Sigmoid colon (tissue), 7 donors: ENCODE measurements around the gene SFRP2. TPM values are rescaled to one million over a fixed set of nuclear protein-coding genes. Genes with fewer than 3 reads are reported as not detected.
A peak's percentile ranks its signal among the peaks of the same experiment; 100 is the strongest.

Experiments
- DNase-seq: peaks from one replicate; pipeline ENCODE4 v3.0.0-alpha.2; 2019
- H3K27ac ChIP-seq, 4 donors: fragments of 200-600 bp; sonication (generic); one replicate each; pipeline ENCODE4 v1.5.1; 2016 to 2019; ENCODE audit warnings: mild to moderate bottlenecking in 1 of 4
- H3K27me3 ChIP-seq, 3 donors: fragments of 200-600 bp; sonication (generic); one replicate each; pipeline ENCODE4 v1.5.1; 2019; ENCODE audit warnings: mild to moderate bottlenecking in 1 of 3
- H3K36me3 ChIP-seq, 4 donors: fragments of 200-600 bp; sonication (generic); one replicate each; pipeline ENCODE4 v1.5.1; 2016 to 2019
- H3K4me1 ChIP-seq, 4 donors: fragments of 200-600 bp; sonication (generic); one replicate each; pipeline ENCODE4 v1.5.1; 2017 to 2019
- H3K4me3 ChIP-seq, 4 donors: fragments of 200-600 bp; sonication (generic); one replicate each; pipeline ENCODE4 v1.5.1; 2017 to 2019; ENCODE audit warnings: mild to moderate bottlenecking in 2 of 4, moderate library complexity in 1 of 4
- H3K9me3 ChIP-seq, 4 donors: fragments of 200-600 bp in 3 of 4; sonication (generic) in 3 of 4; one replicate each; pipeline versions ENCODE4 v1.5.1 to v1.6.1; 2013 to 2019
- CTCF ChIP-seq, 4 experiments: fragments of 450-650 bp in 3 of 4; fragments of 200-600 bp in 1 of 4; IDR thresholded peaks; one replicate each; pipeline ENCODE4 v1.5.1; 2016 to 2019; ENCODE audit warnings: antibody characterized with exemption in 4 of 4, mild to moderate bottlenecking in 3 of 4, moderate library complexity in 2 of 4
- EP300 ChIP-seq, 4 donors: sonication (generic); formaldehyde crosslinking; IDR thresholded peaks; one replicate each; pipeline ENCODE4 v1.6.1; 2017; ENCODE audit warnings: antibody characterized with exemption in 4 of 4
- POLR2A ChIP-seq, 2 donors: fragments of 450-650 bp; IDR thresholded peaks; one replicate each; pipeline ENCODE4 v1.6.1; 2016; ENCODE audit warnings: antibody characterized with exemption in 2 of 2, mild to moderate bottlenecking in 2 of 2, moderate library complexity in 2 of 2
- POLR2AphosphoS5 ChIP-seq, 4 donors: sonication (generic); formaldehyde crosslinking; IDR thresholded peaks; one replicate each; pipeline ENCODE4 v1.6.1; 2017; ENCODE audit warnings: antibody characterized with exemption in 4 of 4
- WGBS, 2 donors: extraction: QIAGEN DNeasy Blood & Tissue Kit; methylation state at CpG; one replicate each; pipeline ENCODE4 v1.1.7; 2013; 5-methylcytosine and 5-hydroxymethylcytosine counted together
- intact Hi-C: fragments of 100-400 bp; cut with DNase I; formaldehyde crosslinking; loops from one replicate; pipeline ENCODE4 v1.15.1; 2023
- polyA plus RNA-seq, 3 donors: library from polyadenylated mRNA; stranded (reverse); fragments of 200-250 nt; gene quantifications; one replicate each; pipeline ENCODE4 v1.2.3, GENCODE V29; 2013
- total RNA-seq, 4 donors: library from RNA; depleted of rRNA; stranded (reverse); fragments of >200 nt; gene quantifications; one replicate each; pipeline ENCODE4 v1.1.0, GENCODE V29; 2016
- donor health status: healthy with polysubstance abuse.
- donor health status: Bipolar disorder and iron deficiency.
- donor health status: healthy.

The SFRP2 gene
- total and polyA plus RNA-seq, 7 donors: 2.0 to 64.8 (median 25.4) TPM; not detected in 1

DNA sequence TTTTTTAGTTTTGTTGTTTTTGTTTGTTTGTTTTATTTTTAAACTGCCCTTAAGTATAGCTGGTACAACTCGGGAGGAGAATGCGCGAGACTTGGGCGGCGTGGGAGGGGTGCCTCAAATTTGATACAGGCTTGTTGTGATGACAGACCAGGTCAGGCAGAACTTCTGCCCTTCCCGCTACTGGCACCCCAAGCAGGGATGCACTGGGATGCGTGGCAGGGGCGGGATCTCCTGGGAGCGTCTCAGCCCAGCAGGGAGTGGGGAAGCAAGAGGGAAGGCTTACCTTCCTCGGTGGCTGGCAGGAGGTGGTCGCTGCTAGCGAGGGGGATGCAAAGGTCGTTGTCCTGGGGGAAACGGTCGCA lies 851 bp downstream of the SFRP2 start:
- Histone ChIP-seq H3K27ac (peak overlapping the region in 3 of 4 donors; percentile 42 to 64 (median 56)), H3K9me3 (no peaks in the 10 kb centered on the region), H3K4me1 (peaks cover 0 to 45% (median 38%) of the 10 kb centered on the region in 4 donors), H3K36me3 (no peaks in the 10 kb centered on the region), H3K27me3 (peaks cover 37 to 60% (median 57%) of the 10 kb centered on the region in 3 donors), H3K4me3 (peak overlapping the region in 3 of 4 donors; percentile 41 to 47 (median 41))
- TF ChIP-seq POLR2AphosphoS5 (IDR thresholded peaks at IDR 0.05): no peak
- no peak for TF ChIP-seq POLR2A (IDR thresholded peaks at IDR 0.05)
- TF ChIP-seq CTCF (IDR thresholded peaks at IDR 0.05): no peak
- TF ChIP-seq EP300 (IDR thresholded peaks at IDR 0.05): no peak
- WGBS, 2 donors: 8% methylated on average over 15 of the region's 15 CpGs
- DNase-seq: peak; percentile 66
- intact Hi-C loops: no loop called here

- peaks cover 32 to 55% (median 52%) of the 10 kb centered on the region in 3 donors for H3K27me3 ChIP-seq
- peak overlapping the region in 3 of 4 donors; percentile 21 to 41 (median 41) for H3K4me3 ChIP-seq
- TF ChIP-seq EP300 (IDR thresholded peaks at IDR 0.05): no peak
- TF ChIP-seq CTCF (IDR thresholded peaks at IDR 0.05): no peak
- no peak for TF ChIP-seq POLR2A (IDR thresholded peaks at IDR 0.05)
- TF ChIP-seq POLR2AphosphoS5 (IDR thresholded peaks at IDR 0.05): no peak
- peak overlapping the region in 1 of 4 donors; percentile 4 for H3K27ac ChIP-seq
- intact Hi-C loops: no loop called here
- DNase-seq: no peak
- H3K4me1 ChIP-seq: peaks cover 0 to 42% (median 35%) of the 10 kb centered on the region in 4 donors
- no peaks in the 10 kb centered on the region for H3K36me3 ChIP-seq
- H3K9me3 ChIP-seq: no peaks in the 10 kb centered on the region
- 32 to 35% methylated on average over 5 of the region's 5 CpGs for WGBS, 2 donors
Observed at GRCh38 chr4:153787575-153787974, 1.3 kb downstream of the SFRP2 start.

GRCh38 chr4:153787061-153787560 lies 1.8 kb downstream of the SFRP2 start:
- peak overlapping the region in 1 of 4 donors; percentile 4 for H3K27ac ChIP-seq
- WGBS, 2 donors: 89 to 94% methylated on average over 1 of the region's 1 CpG
- no peaks in the 10 kb centered on the region for H3K9me3 ChIP-seq
- TF ChIP-seq EP300 (IDR thresholded peaks at IDR 0.05): no peak
- TF ChIP-seq CTCF (IDR thresholded peaks at IDR 0.05): no peak
- no peak for TF ChIP-seq POLR2A (IDR thresholded peaks at IDR 0.05)
- no peak for TF ChIP-seq POLR2AphosphoS5 (IDR thresholded peaks at IDR 0.05)
- intact Hi-C loops: no loop called here
- no peaks in the 10 kb centered on the region for H3K36me3 ChIP-seq
- peaks cover 0 to 37% (median 31%) of the 10 kb centered on the region in 4 donors for H3K4me1 ChIP-seq
- peaks cover 28 to 51% (median 50%) of the 10 kb centered on the region in 3 donors for H3K27me3 ChIP-seq
- H3K4me3 ChIP-seq: peak overlapping the region in 1 of 4 donors; percentile 21
- DNase-seq: no peak

GRCh38 chr4:153785910-153786721 lies 2.8 kb downstream of the SFRP2 start:
- H3K27me3 ChIP-seq: peaks cover 21 to 41% (median 40%) of the 10 kb centered on the region in 3 donors

More at GRCh38 chr4:153785910-153786721, 2.8 kb downstream of the SFRP2 start:
- DNase-seq: no peak
- Histone ChIP-seq H3K9me3 (no peaks in the 10 kb centered on the region), H3K4me1 (peaks cover 0 to 27% (median 21%) of the 10 kb centered on the region in 4 donors), H3K27ac (peak overlapping the region in 1 of 4 donors; percentile 14), H3K36me3 (no peaks in the 10 kb centered on the region), H3K4me3 (peak overlapping the region in 1 of 4 donors; percentile 1)
- TF ChIP-seq POLR2AphosphoS5 (IDR thresholded peaks at IDR 0.05) (no peak), EP300 (IDR thresholded peaks at IDR 0.05) (no peak), POLR2A (IDR thresholded peaks at IDR 0.05) (no peak), CTCF (IDR thresholded peaks at IDR 0.05) (no peak)
- 8 to 19% methylated on average over 3 of the region's 3 CpGs for WGBS, 2 donors
- intact Hi-C loops: no loop called here
